ENCODE measurements around the gene SEMA4D. TPM values are rescaled to one million over a fixed set of nuclear protein-coding genes. Genes with fewer than 3 reads are reported as not detected.

The SEMA4D gene
- total RNA-seq, 1 experiment from 2014 or later, result 23.3 TPM

GRCh38 chr9:89465726-89466308 is 32.1 kb downstream of the SEMA4D start:
- BruUV-seq (replicated peaks), result no TSS peak
- H3K9me3 Mint-ChIP-seq (ENCODE audit: low read depth, unreplicated experiment), result no peaks in the 10 kb centered on the region
- no peak overlapping the region for H3K4me3 Mint-ChIP-seq (ENCODE audit: low read depth, unreplicated experiment)
- intact Hi-C loops (cut with micrococcal nuclease; ENCODE audit: unreplicated experiment), result no loop called here
- H3K4me1 Mint-ChIP-seq (ENCODE audit: low read depth, unreplicated experiment), result peaks cover 17% of the 10 kb centered on the region
- CTCF ChIA-PET, result no interaction called here
- no peaks in the 10 kb centered on the region for H3K27me3 Mint-ChIP-seq (ENCODE audit: unreplicated experiment)
- no peak for DNase-seq
- no peak overlapping the region for H3K27ac Mint-ChIP-seq (ENCODE audit: unreplicated experiment)
- TF ChIP-seq CTCF (IDR thresholded peaks at IDR 0.05; ENCODE audit: unreplicated experiment), result no peak
- no peaks in the 10 kb centered on the region for H3K36me3 Mint-ChIP-seq (ENCODE audit: insufficient read depth, unreplicated experiment)

- DNase-seq, result no peak
- Mint-ChIP-seq H3K9me3 (ENCODE audit: low read depth, unreplicated experiment) (no peaks in the 10 kb centered on the region), H3K36me3 (ENCODE audit: insufficient read depth, unreplicated experiment) (no peaks in the 10 kb centered on the region), H3K4me1 (ENCODE audit: low read depth, unreplicated experiment) (peaks cover 17% of the 10 kb centered on the region), H3K27me3 (ENCODE audit: unreplicated experiment) (no peaks in the 10 kb centered on the region), H3K4me3 (ENCODE audit: low read depth, unreplicated experiment) (no peak overlapping the region), H3K27ac (ENCODE audit: unreplicated experiment) (no peak overlapping the region)
- TF ChIP-seq CTCF (IDR thresholded peaks at IDR 0.05; ENCODE audit: unreplicated experiment), result no peak
- no TSS peak for BruUV-seq (replicated peaks)
- intact Hi-C loops (cut with micrococcal nuclease; ENCODE audit: unreplicated experiment), result no loop called here
- CTCF ChIA-PET, result no interaction called here
Measured at GRCh38 chr9:89465001-89465451, 32.9 kb downstream of the SEMA4D start.

- H3K4me1 Mint-ChIP-seq (ENCODE audit: low read depth, unreplicated experiment), result peaks cover 15% of the 10 kb centered on the region
- intact Hi-C loops (cut with micrococcal nuclease; ENCODE audit: unreplicated experiment), result no loop called here
- H3K4me3 Mint-ChIP-seq (ENCODE audit: low read depth, unreplicated experiment), result no peak overlapping the region
- no peak for DNase-seq
- H3K9me3 Mint-ChIP-seq (ENCODE audit: low read depth, unreplicated experiment), result no peaks in the 10 kb centered on the region
- CTCF ChIA-PET, result no interaction called here
- H3K27ac Mint-ChIP-seq (ENCODE audit: unreplicated experiment), result no peak overlapping the region
- no peaks in the 10 kb centered on the region for H3K27me3 Mint-ChIP-seq (ENCODE audit: unreplicated experiment)
- TF ChIP-seq CTCF (IDR thresholded peaks at IDR 0.05; ENCODE audit: unreplicated experiment), result no peak
- no peaks in the 10 kb centered on the region for H3K36me3 Mint-ChIP-seq (ENCODE audit: insufficient read depth, unreplicated experiment)
- no TSS peak for BruUV-seq (replicated peaks)
Measured at GRCh38 chr9:89464300-89464901, 33.5 kb downstream of the SEMA4D start.

DNA sequence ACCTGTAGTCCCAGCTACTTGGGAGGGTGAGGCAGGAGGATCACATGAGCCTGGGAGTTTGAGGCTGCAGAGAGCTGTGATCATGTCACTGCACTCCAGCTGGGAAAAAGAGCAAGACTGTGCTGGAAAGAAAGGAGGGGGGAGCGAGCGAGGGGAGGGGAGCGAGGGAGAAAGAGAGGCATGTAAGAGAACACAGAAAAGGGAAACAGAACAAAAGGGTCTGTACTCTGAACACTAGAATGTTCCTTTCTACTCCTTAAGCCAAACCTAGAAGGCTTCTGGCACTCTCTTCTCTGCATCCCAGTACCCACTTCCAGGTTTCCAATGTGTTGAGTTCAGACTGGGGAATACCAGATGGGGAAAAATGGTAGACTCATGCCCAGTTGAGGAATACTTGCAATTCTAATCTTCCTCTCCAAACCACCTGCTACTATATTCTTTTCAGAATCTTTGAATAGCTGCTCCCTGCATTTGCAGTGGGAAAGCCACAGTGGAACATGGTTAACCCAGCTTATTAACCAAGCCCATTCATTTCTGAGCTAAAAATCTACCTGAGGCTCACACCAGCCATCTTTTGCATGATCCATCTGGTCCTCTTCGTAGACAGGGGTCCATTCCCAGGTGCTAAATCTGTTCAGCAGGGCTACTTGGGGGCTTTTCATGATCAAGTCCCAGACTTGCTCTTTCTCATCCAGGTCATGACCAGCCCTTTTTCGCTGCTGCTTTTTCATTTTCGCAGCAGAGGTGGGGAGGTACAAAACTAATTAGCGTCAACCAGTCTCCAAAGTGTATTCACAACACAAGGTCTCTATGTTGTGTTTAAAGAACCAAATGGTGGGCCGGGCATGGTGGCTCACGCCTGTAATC is 34.9 kb downstream of the SEMA4D start:
- Mint-ChIP-seq H3K27me3 (ENCODE audit: unreplicated experiment) (no peaks in the 10 kb centered on the region), H3K4me1 (ENCODE audit: low read depth, unreplicated experiment) (peaks cover 6% of the 10 kb centered on the region), H3K27ac (ENCODE audit: unreplicated experiment) (no peak overlapping the region), H3K36me3 (ENCODE audit: insufficient read depth, unreplicated experiment) (no peaks in the 10 kb centered on the region), H3K4me3 (ENCODE audit: low read depth, unreplicated experiment) (no peak overlapping the region), H3K9me3 (ENCODE audit: low read depth, unreplicated experiment) (no peaks in the 10 kb centered on the region)
- no TSS peak for BruUV-seq (replicated peaks)
- TF ChIP-seq CTCF (IDR thresholded peaks at IDR 0.05; ENCODE audit: unreplicated experiment), result no peak
- CTCF ChIA-PET, result interaction anchor here (0.7 kb wide), 1 partner anchor 71 kb away, joined by 3 read pairs; no protein-coding TSS in a partner anchor
- DNase-seq, result no peak
- intact Hi-C loops (cut with micrococcal nuclease; ENCODE audit: unreplicated experiment), result no loop called here

Data from Calu3 (cell line).